GM18526 (cell line): Measurements from ENCODE around the gene ABTB2.

Source experiments
- POLR2A ChIP-seq: IDR thresholded peaks from 3 replicates; pipeline ENCODE4 v1.6.1; 2011; ENCODE audit not compliant: insufficient read length; ENCODE audit errors: extremely low read depth

The ABTB2 gene

GRCh38 chr11:34165786-34166555, 191.8 kb downstream of the ABTB2 start:
- TF ChIP-seq POLR2A = no peak

GRCh38 chr11:34165121-34165520, 192.7 kb downstream of the ABTB2 start:
- no peak for TF ChIP-seq POLR2A

- no peak for TF ChIP-seq POLR2A
These were observed 195.0 kb downstream of the ABTB2 start for GRCh38 chr11:34162856-34163255.

- TF ChIP-seq POLR2A = no peak
These were observed 195.4 kb downstream of the ABTB2 start for GRCh38 chr11:34162493-34162820.

- no peak for TF ChIP-seq POLR2A
These were observed 195.9 kb downstream of the ABTB2 start for GRCh38 chr11:34161812-34162492.

GRCh38 chr11:34161361-34161760, 196.4 kb downstream of the ABTB2 start:
- TF ChIP-seq POLR2A = no peak

- no peak for TF ChIP-seq POLR2A
These were observed 197.0 kb downstream of the ABTB2 start for GRCh38 chr11:34160791-34161190.

- TF ChIP-seq POLR2A = no peak
These were observed 197.6 kb downstream of the ABTB2 start for GRCh38 chr11:34160049-34160721.

- no peak for TF ChIP-seq POLR2A
These were observed 199.1 kb downstream of the ABTB2 start for GRCh38 chr11:34158661-34159060.

- TF ChIP-seq POLR2A = no peak
These were observed 200.6 kb downstream of the ABTB2 start for GRCh38 chr11:34157163-34157562.

GRCh38 chr11:34155757-34156062, 202.1 kb downstream of the ABTB2 start:
- TF ChIP-seq POLR2A = no peak

- no peak for TF ChIP-seq POLR2A
These were observed 202.6 kb downstream of the ABTB2 start for GRCh38 chr11:34155057-34155756.

- TF ChIP-seq POLR2A = no peak
These were observed 203.5 kb downstream of the ABTB2 start for GRCh38 chr11:34154059-34154875.

GRCh38 chr11:34151916-34152845, 205.6 kb downstream of the ABTB2 start:
- no peak for TF ChIP-seq POLR2A

GRCh38 chr11:34151166-34151565, 206.6 kb downstream of the ABTB2 start:
- TF ChIP-seq POLR2A = no peak
